ENCODE results near the gene LMX1A.

The LMX1A gene

DNA sequence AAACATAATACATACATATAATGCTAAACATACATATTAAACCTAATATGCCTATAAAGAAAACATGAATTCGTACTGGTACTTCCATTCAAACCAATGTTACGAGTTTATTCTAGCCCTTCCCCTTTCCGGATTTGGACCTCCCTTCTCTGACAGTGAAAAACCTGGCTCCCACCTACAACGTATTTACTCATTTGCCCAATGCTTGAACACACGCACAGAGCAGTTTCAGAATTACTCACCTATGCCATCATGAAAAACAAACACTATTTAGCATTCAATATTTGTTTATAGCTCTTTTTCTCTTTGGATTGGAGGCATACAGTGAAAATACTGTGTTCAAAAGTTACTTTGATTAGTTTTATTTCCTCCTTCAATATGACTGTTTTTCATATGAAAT lies 204.4 kb downstream of the LMX1A start:
- DNase-seq = no peak
